Gastroesophageal sphincter (tissue), 4 donors: ENCODE data around the gene HERC4. TPM values are rescaled to one million over a fixed set of nuclear protein-coding genes. Genes with fewer than 3 reads are reported as not detected.

Source experiments
- ATAC-seq: fragments of 150-250 bp; one replicate; pipeline ENCODE4 v1.9.1; 2016; ENCODE audit warnings: mild to moderate bottlenecking, moderate library complexity
- H3K27ac ChIP-seq, 4 donors: fragments of 200-600 bp; sonication (generic) in 3 of 4; 1 replicate in 3 of 4; 2 replicates in 1 of 4; pipeline ENCODE4 v1.5.1; 2016 to 2019
- H3K27me3 ChIP-seq: fragments of 200-600 bp; sonication (generic); one replicate; pipeline ENCODE4 v1.5.1; 2019
- H3K36me3 ChIP-seq, 2 donors: fragments of 200-600 bp; sonication (generic); one replicate each; pipeline ENCODE4 v1.5.1; 2019; ENCODE audit warnings: control low read depth in 1 of 2
- H3K4me1 ChIP-seq, 3 donors: fragments of 200-600 bp; sonication (generic); 1 replicate in 2 of 3; 2 replicates in 1 of 3; pipeline ENCODE4 v1.5.1; 2016 to 2019; ENCODE audit warnings: control low read depth in 2 of 3
- H3K4me3 ChIP-seq, 2 donors: fragments of 200-600 bp; sonication (generic); one replicate each; pipeline ENCODE4 v1.5.1; 2019; ENCODE audit warnings: mild to moderate bottlenecking in 1 of 2, moderate library complexity in 1 of 2
- H3K9me3 ChIP-seq, 3 donors: fragments of 200-600 bp; sonication (generic); one replicate each; pipeline ENCODE4 v1.5.1; 2017 to 2019; ENCODE audit warnings: control low read depth in 2 of 3
- EP300 ChIP-seq: sonication (generic); formaldehyde crosslinking; IDR thresholded peaks from one replicate; pipeline ENCODE4 v1.6.1; 2017; ENCODE audit warnings: antibody characterized with exemption, mild to moderate bottlenecking
- POLR2A ChIP-seq, 2 donors: fragments of 450-650 bp; IDR thresholded peaks; one replicate each; pipeline ENCODE4 v1.6.1; 2017; ENCODE audit warnings: antibody characterized with exemption in 2 of 2, mild to moderate bottlenecking in 2 of 2, moderate library complexity in 1 of 2
- POLR2AphosphoS5 ChIP-seq: sonication (generic); formaldehyde crosslinking; IDR thresholded peaks from one replicate; pipeline ENCODE4 v1.6.1; 2017; ENCODE audit warnings: antibody characterized with exemption
- WGBS, 2 donors: methylation state at CpG; one replicate each; pipeline ENCODE4 v1.1.5; 2018; ENCODE audit warnings: low coverage in 1 of 2; 5-methylcytosine and 5-hydroxymethylcytosine counted together
- total RNA-seq, 4 donors: library from RNA; depleted of rRNA; stranded (reverse); fragments of >200 nt; gene quantifications; one replicate each; pipeline ENCODE4 v1.1.0, GENCODE V29; 2016
- TF ChIP-seq, protein P1 (sequence below), 4 experiments: fragments of 200-600 bp in 2 of 4; fragments of 450-650 bp in 2 of 4; sonication (generic) in 1 of 4; IDR thresholded peaks; one replicate each; pipeline ENCODE4 v1.5.1; 2017 to 2019; ENCODE audit warnings: antibody characterized with exemption in 4 of 4, mild to moderate bottlenecking in 2 of 4, moderate library complexity in 2 of 4

The HERC4 gene
- total RNA-seq, 4 donors from 2014 or later, result 30.3 to 58.4 (median 43.0) TPM

DNA sequence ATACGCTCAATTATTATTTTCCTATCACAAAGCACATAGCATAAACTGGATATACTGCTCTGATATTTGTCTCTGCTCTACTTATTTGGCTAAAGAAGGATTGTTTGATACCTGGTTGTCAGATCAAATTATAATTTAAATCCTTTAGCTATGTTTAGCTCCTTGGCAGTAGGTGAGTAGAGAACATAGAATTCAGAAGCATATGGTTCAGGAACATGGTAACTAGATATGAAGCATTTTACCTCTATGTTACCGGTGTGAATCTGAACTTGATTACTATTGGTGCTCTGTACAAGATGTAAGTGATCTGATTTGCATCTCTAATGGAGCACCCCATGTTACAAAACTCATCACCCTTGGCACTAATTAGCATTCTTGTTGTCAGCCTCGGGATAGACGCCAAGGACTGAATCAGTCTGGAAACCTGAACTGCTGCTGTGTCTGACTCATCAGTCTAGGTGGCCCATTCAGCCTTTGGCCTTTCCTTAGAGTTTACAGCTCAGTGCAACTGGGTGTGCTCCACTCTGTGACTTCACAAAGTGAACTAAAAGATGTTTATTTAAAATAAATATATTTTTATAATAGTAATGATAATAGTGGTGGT is 21.9 kb upstream of the HERC4 start:
- TF ChIP-seq, protein P1, sequence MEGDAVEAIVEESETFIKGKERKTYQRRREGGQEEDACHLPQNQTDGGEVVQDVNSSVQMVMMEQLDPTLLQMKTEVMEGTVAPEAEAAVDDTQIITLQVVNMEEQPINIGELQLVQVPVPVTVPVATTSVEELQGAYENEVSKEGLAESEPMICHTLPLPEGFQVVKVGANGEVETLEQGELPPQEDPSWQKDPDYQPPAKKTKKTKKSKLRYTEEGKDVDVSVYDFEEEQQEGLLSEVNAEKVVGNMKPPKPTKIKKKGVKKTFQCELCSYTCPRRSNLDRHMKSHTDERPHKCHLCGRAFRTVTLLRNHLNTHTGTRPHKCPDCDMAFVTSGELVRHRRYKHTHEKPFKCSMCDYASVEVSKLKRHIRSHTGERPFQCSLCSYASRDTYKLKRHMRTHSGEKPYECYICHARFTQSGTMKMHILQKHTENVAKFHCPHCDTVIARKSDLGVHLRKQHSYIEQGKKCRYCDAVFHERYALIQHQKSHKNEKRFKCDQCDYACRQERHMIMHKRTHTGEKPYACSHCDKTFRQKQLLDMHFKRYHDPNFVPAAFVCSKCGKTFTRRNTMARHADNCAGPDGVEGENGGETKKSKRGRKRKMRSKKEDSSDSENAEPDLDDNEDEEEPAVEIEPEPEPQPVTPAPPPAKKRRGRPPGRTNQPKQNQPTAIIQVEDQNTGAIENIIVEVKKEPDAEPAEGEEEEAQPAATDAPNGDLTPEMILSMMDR (IDR thresholded peaks at IDR 0.05), result no peak
- TF ChIP-seq POLR2AphosphoS5, result peak; percentile 70
- ATAC-seq, result peak; percentile 70
- WGBS, 2 donors, result 44 to 48% methylated on average over 4 of the region's 4 CpGs

DNA sequence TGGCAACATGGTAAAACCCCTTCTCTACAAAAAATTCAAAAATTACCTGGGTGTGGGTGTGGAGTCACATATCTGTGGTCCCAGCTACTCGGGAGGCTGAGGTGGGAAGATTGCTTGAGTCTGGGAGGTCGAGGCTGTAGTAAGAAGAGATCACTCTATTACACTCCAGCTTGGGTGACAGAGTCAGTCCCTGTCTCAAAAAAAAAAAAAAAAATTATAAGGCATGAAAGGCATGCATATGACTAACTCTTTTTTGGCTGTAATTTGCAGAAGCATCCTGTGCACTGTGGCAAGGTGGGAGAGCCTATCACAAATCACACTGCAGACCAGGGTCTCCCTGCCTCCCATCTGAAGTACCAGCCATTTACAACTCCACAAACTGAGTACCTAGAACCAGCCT is 20.1 kb upstream of the HERC4 start:
- TF ChIP-seq, protein P1 (IDR thresholded peaks at IDR 0.05), result no peak
- no peak for TF ChIP-seq POLR2AphosphoS5
- no peak for TF ChIP-seq EP300
- H3K4me1 ChIP-seq, result peaks cover 0 to 9% (median 4%) of the 10 kb centered on the region in 3 donors
- no peak overlapping the region for H3K27ac ChIP-seq
- H3K36me3 ChIP-seq, result no peaks in the 10 kb centered on the region
- no peaks in the 10 kb centered on the region for H3K27me3 ChIP-seq
- ATAC-seq, result no peak
- H3K4me3 ChIP-seq, result no peak overlapping the region
- no peaks in the 10 kb centered on the region for H3K9me3 ChIP-seq
- 44 to 69% methylated on average over 2 of the region's 2 CpGs for WGBS, 2 donors

More for the DNA sequence above, 21.9 kb upstream of the HERC4 start:
- Histone ChIP-seq H3K9me3 (no peaks in the 10 kb centered on the region), H3K27ac (peak overlapping the region in 2 of 4 donors; percentile 3 to 34), H3K4me1 (peaks cover 0 to 9% (median 4%) of the 10 kb centered on the region in 3 donors), H3K27me3 (no peaks in the 10 kb centered on the region), H3K4me3 (no peak overlapping the region), H3K36me3 (no peaks in the 10 kb centered on the region)

DNA sequence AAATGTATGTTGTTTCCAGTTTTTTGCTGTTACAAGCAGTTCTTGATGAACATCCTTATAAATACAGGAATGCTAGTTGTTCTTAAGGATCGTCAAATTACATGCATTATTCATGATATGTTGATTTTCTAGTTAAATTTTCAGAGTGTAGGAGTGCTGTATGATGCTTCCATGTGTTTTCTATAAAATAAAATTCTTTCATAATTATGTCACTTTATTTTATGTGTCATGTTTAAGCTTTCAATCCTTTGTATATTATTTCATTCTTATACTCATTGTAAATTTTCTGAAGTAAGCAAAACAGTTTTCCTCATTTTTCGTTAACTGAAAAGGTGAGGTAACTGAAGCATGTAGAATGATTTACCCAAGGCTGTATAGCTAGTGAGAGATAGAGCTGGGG is 17.4 kb upstream of the HERC4 start:
- H3K36me3 ChIP-seq, result no peaks in the 10 kb centered on the region
- WGBS, 2 donors, result 85 to 88% methylated on average over 2 of the region's 2 CpGs
- no peak overlapping the region for H3K27ac ChIP-seq
- no peaks in the 10 kb centered on the region for H3K27me3 ChIP-seq
- H3K4me3 ChIP-seq, result no peak overlapping the region
- no peaks in the 10 kb centered on the region for H3K9me3 ChIP-seq
- H3K4me1 ChIP-seq, result peaks cover 0 to 7% (median 4%) of the 10 kb centered on the region in 3 donors
- TF ChIP-seq, protein P1 (IDR thresholded peaks at IDR 0.05), result no peak
- no peak for TF ChIP-seq POLR2AphosphoS5
- no peak for TF ChIP-seq EP300
- no peak for TF ChIP-seq POLR2A (IDR thresholded peaks at IDR 0.05)
- no peak for ATAC-seq

DNA sequence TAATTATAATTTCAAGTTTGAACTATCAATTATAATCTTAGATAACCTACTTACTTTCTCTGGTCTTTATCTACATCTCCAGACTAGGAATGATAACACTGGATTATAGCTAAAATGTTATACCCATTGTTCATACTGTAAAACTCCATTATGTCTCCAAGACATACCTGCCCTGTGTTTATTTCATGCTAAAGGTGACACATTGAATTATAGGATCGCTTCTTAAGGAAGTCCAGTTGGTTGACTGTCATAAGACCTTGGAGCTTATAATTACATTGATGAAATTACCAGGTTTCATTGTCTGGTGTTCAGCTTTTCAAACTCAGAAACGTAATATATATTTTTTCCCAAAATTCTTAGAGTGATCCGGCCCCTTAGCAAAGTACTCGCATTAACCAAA is 15.5 kb upstream of the HERC4 start:
- Histone ChIP-seq H3K36me3 (no peaks in the 10 kb centered on the region), H3K9me3 (no peaks in the 10 kb centered on the region), H3K27ac (no peak overlapping the region), H3K4me3 (no peak overlapping the region), H3K4me1 (no peaks in the 10 kb centered on the region), H3K27me3 (no peaks in the 10 kb centered on the region)
- ATAC-seq, result no peak
- TF ChIP-seq, protein P1 (IDR thresholded peaks at IDR 0.05), result no peak
- no peak for TF ChIP-seq POLR2AphosphoS5
- TF ChIP-seq POLR2A (IDR thresholded peaks at IDR 0.05), result no peak
- TF ChIP-seq EP300, result no peak
- WGBS, 2 donors, result 71% methylated on average over 3 to 4 of the region's 4 CpGs

DNA sequence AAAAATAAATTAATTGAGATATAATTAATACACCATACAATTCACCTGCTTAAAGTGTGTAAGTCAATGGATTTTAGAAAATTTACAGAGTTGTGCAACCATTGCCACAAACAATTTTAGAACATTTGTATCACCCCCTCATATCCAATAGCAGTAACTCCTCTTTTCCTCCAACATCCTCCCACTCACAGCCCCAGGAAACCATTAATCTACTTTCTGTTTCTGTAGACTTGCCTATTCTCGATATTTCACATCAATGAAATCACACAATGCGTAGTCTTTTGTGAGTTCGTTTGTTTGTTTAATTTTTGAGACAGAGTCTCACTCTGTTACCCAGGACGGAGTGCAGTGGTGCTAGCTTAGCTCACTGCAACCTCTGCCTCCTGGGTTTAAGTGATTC is 13.7 kb upstream of the HERC4 start:
- no peak for ATAC-seq
- H3K4me1 ChIP-seq, result no peaks in the 10 kb centered on the region
- no peaks in the 10 kb centered on the region for H3K36me3 ChIP-seq
- no peaks in the 10 kb centered on the region for H3K9me3 ChIP-seq
- WGBS, 2 donors, result 45 to 61% methylated on average over 4 of the region's 4 CpGs
- no peak overlapping the region for H3K4me3 ChIP-seq
- H3K27ac ChIP-seq, result no peak overlapping the region
- TF ChIP-seq, protein P1 (IDR thresholded peaks at IDR 0.05), result no peak
- TF ChIP-seq POLR2A (IDR thresholded peaks at IDR 0.05) (no peak), POLR2AphosphoS5 (no peak), EP300 (no peak)
- no peaks in the 10 kb centered on the region for H3K27me3 ChIP-seq
